GM12875 (cell line): ENCODE results near the gene NRAP.

Source experiments
- H3K4me3 ChIP-seq: one replicate; pipeline ENCODE4 v1.5.1; 2011; ENCODE audit warnings: low read depth, low read length, control low read depth
- CTCF ChIP-seq: IDR thresholded peaks from 2 replicates; pipeline ENCODE4 v1.5.1; 2011; ENCODE audit warnings: low read depth, mild to moderate bottlenecking, control low read depth, inconsistent platforms, low read length, moderate library complexity, borderline replicate concordance; ENCODE audit not compliant: insufficient read depth

Gene NRAP

GRCh38 chr10:113706623-113707022, 42.8 kb upstream of the NRAP start:
- H3K4me3 ChIP-seq: no peak overlapping the region
- no peak for TF ChIP-seq CTCF

GRCh38 chr10:113705344-113705652, 41.5 kb upstream of the NRAP start:
- H3K4me3 ChIP-seq: no peak overlapping the region
- no peak for TF ChIP-seq CTCF

- no peak overlapping the region for H3K4me3 ChIP-seq
- TF ChIP-seq CTCF: peak; percentile 51; the same call in 1 of the 2 replicates
These were observed 40.9 kb upstream of the NRAP start for GRCh38 chr10:113704637-113705343.

- TF ChIP-seq CTCF: no peak
- H3K4me3 ChIP-seq: no peak overlapping the region
These were observed 33.8 kb upstream of the NRAP start for GRCh38 chr10:113697595-113697994.

GRCh38 chr10:113695691-113696090, 31.9 kb upstream of the NRAP start:
- TF ChIP-seq CTCF: no peak
- no peak overlapping the region for H3K4me3 ChIP-seq

- no peak overlapping the region for H3K4me3 ChIP-seq
- no peak for TF ChIP-seq CTCF
These were observed 29.5 kb upstream of the NRAP start for GRCh38 chr10:113693348-113693747.

GRCh38 chr10:113692271-113692670, 28.4 kb upstream of the NRAP start:
- H3K4me3 ChIP-seq: no peak overlapping the region
- no peak for TF ChIP-seq CTCF
